Colon (tissue), 2 donors: ENCODE results near the gene FANCC.

Experiments
- FAIRE-seq: peaks from 2 replicates; lab custom pipeline; 2012; peaks lifted over from hg19 to GRCh38; lab: Jason Lieb, UNC
- donor health status: control.
- donor health status: control.

FANCC gene

DNA sequence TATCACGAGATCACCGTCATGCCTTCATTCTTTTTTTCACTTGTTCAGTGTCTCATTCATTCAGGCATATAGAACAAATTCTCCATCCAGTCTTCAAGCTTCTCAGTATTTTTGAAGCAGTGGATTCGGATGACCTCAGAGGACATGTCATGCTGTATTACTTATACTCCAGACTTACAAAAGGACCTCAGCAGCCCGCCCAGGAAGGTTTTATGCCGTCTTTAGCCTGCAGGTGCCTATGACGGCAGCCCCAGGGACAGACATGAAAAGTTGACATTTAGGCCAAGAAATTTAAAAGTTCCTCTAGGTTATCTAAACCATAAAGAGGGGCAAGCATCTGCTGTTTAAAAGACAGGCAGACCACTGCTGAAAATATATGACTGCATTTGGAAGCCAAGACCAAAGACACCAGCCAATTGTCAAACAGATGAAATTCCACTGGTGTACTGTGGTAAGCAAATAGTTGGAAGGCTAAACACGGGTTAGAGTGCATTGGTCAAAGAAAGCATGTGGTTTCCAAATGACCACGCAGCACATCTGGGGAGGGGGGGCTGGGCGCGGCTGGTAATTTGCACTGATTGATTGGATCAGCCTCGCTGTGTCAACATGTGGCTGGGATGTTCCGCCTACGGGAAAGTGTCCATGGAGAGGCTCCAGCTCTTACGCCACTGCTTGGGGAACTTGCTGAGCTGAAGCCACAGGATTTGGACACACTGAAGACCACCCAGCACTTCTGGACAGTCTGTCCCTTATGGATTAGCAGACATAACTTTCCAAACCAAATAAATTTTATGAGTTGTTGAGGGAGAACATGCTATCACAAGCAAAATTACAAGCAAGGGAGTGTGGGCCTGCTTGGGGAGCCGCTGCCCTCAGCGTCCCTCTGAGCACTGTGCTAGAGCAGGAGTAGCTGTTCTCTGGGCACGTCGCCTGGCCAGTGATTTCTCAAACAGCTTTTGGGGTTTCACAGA, 173.6 kb downstream of the FANCC start:
- FAIRE-seq, result no peak

DNA sequence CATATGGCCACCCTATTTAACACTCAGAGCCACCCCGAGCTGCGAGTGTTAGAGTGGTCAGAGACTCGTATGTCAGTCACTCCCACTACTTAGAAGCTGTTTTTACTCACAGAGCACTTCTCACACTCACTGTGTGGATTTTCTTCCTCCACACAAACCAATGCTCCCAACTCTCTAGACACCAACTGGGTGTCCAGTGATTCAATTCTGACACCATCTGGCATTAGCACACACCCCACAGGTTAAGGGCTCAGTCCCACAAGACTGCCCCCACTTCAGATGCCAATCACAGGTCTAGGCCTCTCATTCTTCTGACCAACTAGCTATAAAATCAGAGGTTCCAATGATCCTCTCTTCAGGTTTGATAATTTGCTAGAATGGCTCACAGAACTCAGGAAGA, 174.8 kb downstream of the FANCC start:
- no peak for FAIRE-seq

DNA sequence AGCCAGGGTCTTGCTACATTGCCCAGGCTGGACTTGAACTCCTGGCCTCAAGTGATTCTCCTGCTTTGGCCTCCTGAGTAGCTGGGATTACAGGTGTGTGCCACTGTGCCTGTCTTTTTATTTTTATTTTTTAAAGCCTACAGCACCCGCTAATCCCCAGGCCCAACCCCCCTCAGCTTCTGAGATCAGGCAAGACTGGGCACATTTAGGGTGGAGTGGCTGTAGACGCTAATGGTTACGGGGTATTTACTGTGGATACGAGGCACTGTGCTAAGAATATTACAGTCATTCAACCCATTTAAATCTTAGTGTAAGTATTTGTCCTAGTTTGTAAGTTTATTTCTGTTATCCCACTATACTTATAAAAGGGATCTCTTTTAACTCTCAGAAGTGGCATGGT, 175.2 kb downstream of the FANCC start:
- FAIRE-seq, result no peak

GRCh38 chr9:95140821-95141220, 176.7 kb downstream of the FANCC start:
- no peak for FAIRE-seq

DNA sequence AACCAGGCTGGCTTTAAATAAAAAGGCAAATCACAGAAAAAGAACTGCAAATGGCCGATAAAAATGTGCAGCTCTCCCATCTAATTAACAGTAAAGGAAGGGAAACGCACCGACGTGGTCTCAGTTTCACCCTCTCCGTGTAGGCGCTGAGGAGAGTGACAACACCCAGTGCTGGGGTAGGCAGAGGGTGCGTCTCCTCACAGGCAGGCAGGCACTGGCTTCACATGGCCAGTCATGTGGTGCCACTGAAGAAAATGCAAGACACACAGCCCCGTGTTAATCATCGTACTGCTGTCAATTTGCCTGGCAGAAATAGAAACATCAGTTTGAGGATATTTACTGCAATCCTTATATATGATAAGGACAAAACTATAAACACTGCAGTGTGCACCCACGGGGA, 178.4 kb downstream of the FANCC start:
- FAIRE-seq, result no peak

GRCh38 chr9:95138474-95138873, 179.0 kb downstream of the FANCC start:
- FAIRE-seq, result no peak

- no peak for FAIRE-seq
Observed at GRCh38 chr9:95137587-95138145, 179.8 kb downstream of the FANCC start.

DNA sequence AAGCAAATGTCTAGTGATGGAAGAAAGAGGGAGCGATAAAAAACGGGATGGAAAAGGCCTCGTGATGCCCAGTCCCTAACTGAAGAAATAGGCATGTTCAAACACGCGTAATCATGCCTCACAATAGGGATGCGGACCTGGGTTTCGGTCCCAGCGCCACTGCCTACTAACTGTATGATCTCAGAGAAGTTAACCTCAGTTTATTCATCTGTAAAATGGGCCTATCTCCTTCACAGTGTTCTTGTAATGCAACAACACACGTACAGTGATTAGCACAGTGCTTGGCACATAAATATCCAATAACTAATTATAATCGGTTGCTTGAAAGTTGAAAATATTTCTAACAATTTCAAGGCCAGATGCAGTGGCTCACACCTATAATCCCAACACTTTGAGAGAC, 181.8 kb downstream of the FANCC start:
- no peak for FAIRE-seq

- no peak for FAIRE-seq
Observed at GRCh38 chr9:95134457-95134881, 183.0 kb downstream of the FANCC start.

- no peak for FAIRE-seq
Observed at GRCh38 chr9:95133325-95133705, 184.2 kb downstream of the FANCC start.

DNA sequence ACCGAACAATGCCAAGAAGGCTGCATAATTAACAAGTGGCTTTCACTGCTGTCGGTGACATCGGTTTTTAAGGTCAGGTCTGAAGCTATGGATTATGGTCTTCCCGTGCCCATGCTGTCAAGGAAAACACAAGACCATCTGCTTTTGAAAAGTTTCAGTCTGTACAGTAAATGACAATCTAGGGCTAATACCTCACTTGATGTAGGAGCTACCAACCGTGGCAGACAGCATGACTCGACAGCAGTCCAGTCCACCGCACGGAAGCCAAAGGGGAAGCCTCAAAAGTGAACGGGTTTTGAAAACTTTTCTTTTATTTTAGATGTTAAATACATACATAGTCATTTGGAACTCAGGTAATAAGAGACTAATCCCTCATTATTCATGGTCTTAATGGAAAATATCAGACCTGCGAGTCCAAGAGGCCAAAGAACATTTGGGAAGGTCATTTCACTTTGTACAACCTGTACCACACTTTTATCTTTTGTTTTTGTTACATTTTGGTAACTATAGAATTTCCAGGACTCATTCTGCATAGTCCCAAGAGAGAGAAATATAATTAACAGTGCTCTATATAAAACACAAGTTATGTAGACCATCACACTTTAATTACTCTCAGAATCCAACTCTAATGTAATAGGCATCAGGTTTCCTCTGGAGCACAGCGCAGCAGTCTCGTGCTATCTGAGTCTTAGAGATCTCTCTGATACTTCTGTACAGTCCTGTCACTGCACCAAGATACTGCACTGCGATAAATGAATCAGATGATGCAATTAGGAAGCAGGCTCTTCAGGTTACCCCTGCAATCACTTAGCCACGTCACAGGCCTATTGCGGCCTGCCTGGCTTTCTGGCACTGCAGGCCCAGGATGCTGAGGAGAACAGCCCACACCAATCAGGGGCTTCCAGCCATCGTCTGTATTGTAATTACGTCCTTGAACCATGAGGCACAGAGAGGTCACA, 184.9 kb downstream of the FANCC start:
- FAIRE-seq, result no peak

- no peak for FAIRE-seq
Observed at GRCh38 chr9:95131023-95131943, 186.2 kb downstream of the FANCC start.

DNA sequence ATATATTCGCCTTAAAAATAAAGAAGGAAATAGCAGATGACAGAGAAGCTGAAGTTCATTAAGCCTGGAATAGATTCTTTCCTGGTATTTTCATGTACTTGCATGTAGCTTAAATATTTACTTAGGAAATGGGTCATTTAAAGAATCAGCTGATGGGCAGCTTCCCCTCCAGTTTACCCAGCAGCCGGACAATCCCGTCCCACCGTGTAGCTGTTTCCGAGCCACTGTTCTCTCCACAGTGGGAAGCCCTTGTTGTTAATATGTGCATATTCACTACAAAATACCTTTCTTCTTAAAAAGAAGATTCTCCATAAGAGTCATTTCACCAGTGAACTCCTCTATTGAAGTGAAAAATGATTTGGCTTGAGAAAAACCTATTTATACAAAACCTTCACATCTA, 187.0 kb downstream of the FANCC start:
- FAIRE-seq, result no peak

DNA sequence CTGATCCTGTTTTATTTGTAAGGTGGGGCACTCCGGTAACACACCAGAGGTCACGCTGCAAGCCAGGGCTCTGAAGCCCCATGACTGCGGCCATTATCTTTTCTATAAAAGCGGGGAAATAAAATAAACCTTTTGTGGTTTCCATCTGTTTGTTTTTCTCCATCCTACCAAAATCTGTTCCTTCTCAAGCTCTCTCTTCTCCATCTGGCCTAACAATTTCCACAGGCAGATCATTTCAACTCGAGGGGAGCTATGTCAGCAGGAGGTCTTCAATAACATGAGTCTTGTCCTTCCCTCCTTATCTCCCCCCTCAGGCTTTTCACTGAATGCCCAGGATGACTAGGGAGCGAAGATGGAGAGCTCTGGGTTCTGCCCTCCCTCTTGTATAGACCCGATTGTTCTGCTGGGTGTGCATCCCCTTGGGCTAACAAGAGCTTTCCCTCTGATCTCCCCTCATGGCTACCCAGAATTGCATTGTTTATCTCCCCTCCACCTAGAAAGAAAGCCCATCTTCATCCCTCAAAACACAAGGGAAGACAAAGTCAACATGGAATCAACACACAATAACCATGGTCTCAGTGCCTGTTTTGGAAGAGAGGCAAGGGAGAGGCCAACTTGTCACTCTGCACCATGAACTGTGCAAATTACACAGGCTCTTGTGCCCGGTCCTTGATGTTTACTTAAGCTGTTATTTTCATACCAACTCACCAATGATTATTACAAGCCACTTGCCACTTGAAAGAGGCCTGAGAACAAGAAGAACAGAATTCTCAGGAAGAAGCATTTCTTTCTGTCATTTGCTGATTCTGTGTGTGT, 187.8 kb downstream of the FANCC start:
- FAIRE-seq, result no peak

GRCh38 chr9:95128177-95128524, 189.4 kb downstream of the FANCC start:
- FAIRE-seq, result no peak

GRCh38 chr9:95127249-95128176, 190.0 kb downstream of the FANCC start:
- no peak for FAIRE-seq

GRCh38 chr9:95126739-95127138, 190.8 kb downstream of the FANCC start:
- no peak for FAIRE-seq

DNA sequence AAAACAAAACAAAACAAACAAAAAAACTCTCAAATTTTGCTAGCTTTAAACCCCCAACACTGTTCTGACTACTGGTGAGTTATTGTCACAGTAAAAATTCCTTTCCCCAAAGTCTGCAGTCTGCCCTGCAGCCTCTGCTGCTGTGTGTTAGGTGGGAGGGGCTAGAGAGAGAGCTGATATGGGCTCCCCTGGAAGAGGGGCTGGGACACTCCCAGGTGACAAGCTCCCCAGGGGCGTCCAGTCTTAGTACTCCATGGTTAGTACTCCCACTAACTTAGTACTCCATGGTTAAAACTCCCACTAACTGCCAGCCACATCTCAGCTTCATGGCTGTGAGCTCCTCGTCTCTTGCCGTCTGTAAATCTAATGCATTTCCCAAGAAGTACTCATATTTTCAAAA, 191.9 kb downstream of the FANCC start:
- no peak for FAIRE-seq

- FAIRE-seq, result no peak
Observed at GRCh38 chr9:95124582-95125367, 192.7 kb downstream of the FANCC start.
